Putamen (tissue), 1 donor: Measurements from ENCODE around the gene BAZ1B.
A peak's percentile ranks its signal among the peaks of the same experiment; 100 is the strongest.
"Not testable (repeated sequence)": the region's sequence is repeated elsewhere in the genome, so short reads cannot be mapped to it uniquely, and the experiment has no call there.

Source experiments
- DNase-seq: peaks from one replicate; pipeline ENCODE4 v3.0.0-alpha.2; 2016; ENCODE audit warnings: low spot score

The BAZ1B gene

DNA sequence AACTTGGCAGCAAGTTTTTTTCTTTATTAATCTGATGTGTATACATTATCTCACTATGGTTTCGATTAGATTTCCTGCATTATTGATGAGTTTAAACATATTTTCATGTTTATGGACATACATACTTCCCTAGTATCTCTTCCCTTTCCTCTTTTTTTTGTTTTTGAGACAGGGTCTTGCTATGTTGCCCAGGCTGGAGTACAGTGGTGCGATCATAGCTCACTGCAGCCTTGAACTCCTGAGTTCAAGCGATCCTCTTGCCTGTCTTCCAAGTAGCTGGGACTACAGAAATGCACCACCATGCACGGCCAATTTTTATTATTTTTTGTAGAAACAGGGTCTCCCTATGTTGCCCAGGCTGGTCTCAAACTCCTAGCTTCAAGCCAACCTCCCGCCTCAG, 18.9 kb downstream of the BAZ1B start:
- no peak for DNase-seq

DNA sequence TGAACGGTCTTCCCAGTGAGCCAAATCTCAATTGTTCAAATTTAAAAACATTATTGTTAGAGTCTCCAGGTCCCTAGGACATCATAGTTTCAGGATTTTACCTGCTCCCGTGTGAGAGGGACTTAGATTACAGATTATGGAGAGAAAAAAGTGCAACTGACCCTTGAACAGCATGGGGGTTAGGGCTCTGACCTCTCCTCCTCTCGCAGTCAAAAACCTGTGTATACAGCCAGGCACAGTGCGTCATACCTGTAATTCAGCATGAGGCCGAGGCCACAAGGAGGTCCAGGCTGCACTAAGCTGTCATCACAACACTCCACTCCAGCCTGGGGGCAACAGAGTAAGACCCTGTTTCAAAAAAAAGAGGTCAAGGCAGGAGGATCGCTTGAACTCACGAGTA, 25.5 kb downstream of the BAZ1B start:
- no peak for DNase-seq

DNA sequence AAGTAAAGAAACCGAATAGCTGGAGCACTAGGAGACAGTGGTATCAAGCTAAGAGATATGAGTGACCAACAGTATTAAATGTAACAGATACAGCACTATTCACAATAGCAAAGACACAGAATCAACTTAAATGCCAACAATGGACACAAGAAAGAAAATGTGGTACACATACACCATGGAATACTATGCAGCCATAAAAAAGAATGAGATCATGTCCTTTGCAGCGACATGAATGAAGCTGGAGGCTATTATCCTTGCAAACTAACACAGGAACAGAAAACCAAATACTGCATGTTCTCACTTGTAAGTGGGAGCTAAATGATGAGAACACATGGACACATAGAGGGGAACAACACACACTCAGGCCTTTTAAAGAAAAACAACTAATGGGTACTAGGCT, 26.6 kb downstream of the BAZ1B start:
- DNase-seq, result not testable (repeated sequence)

DNA sequence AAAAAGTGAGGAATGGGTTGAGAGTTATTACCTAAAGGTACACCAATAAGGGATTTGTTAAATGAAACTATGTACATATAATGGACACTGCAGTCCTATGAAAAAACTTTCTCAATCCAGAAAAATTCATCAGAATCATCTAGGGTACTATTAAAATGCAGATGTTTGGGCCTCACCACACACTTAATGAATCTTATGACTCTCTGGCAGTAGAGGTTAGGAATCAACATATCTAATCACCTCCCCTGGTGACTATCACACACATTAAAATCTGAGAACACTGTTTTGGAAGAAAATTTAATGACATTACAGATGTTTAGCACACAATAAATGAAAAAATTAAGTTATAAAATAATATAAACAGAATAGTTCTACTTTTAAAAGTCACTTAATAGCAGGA, 32.1 kb downstream of the BAZ1B start:
- no peak for DNase-seq

DNA sequence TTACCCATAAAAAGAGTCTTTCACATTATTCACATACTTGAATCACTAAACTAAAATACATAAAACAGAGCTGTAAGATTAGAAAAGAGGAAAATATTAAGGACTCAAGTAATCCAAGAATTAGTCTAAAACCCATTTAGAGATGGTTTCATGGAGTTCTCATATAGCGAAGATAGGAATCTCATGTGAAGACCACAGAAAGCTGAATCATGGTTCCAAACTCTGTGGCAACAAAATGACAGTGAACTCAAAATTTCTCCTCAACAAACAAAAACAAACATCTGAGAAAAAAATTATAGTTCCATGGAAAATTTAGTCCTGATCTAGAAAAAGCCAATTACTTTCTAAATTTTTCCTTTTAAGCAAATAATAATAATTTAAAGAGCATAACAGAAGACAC, 34.6 kb downstream of the BAZ1B start:
- DNase-seq, result no peak

DNA sequence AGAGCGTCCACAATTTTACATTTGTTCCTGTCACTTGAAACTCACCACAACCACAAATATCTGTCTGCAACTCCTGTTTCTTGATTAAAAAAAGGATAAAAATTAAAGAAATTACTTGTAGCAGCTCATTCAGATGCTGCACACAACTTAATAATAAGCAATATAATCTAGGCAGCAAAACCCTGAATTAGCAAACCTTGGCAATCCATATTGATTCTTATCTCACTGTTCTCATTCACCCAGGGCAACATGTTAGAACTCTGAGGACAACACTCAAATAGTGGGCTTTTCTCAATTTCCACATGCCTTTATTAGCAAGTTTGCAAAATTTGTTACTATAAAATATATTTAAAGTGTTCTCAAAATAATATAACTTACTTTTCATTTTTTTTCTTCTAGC, 38.9 kb downstream of the BAZ1B start:
- DNase-seq, result no peak

DNA sequence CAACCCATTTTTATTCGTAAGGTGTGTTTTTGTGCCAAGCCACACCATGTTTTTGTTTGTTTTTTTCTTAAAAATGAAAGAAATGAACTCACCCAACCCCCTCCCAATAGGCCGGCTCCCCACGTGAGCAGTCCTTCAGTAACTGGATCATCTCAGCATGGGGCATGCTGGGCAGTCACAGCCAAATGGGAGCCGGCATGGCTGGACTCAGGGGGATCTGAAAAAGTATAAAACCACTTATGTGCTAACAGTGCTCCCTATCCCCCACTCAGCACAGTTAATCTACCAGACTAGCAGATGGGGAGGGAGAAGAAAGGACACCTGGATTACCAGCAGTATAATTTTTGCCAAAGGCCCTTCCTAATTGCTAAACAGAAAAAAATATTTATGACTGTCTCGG, 39.3 kb downstream of the BAZ1B start:
- no peak for DNase-seq

DNA sequence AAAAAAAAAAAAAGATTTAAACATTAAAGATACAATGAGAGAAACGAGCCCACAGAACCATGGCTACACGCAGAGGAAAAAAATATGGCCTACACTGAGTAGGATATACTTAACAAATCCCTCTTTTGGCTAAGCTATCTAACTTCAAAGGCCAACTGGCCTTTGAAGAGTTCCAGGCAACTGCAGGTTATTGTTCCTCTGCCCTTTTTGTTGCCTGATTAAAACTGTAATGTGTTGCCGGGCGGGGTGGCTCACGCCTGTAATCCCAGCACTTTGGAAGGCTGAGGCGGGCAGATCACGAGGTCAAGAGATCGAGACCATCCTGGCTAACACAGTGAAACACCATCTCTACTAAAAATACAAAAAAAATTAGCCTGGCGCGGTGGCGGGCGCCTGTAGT, 40.6 kb downstream of the BAZ1B start:
- not testable (repeated sequence) for DNase-seq

DNA sequence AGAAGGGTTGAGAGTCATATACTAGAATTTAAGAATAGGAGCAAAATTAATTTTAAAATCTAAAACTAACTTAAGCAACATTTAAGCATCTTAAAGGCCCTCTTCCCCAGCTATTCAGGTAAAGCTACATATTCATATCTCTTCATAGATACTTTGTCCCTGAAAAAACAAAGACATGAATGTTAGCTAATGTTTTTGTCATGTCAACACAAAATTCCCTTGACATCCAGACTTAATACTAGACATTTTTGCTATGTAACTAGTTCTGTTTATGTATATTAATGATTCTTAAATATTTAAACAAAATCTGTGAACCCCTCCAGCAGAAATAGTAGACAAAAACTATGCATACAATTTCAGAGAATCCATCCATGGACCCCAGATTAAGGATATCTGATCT, 43.5 kb downstream of the BAZ1B start:
- no peak for DNase-seq

DNA sequence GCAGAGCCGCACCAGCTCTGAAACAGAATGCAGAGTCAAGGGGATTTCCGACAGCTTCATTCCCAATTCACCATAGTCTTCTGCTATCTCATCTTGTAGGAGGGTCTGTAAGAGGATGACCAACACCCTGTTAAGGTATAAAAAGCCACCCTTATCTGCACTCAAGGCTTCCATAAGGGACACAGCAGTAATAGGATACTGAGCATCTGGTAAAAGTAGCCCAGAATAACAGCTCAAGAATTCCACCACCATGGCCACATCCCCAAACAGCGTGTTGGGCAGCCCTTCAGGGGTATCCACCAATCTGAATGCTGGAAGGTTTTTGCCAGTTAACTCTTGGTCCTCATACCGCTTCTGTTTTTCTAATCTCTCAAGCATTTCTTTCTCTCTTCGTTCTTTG, 44.7 kb downstream of the BAZ1B start:
- no peak for DNase-seq

DNA sequence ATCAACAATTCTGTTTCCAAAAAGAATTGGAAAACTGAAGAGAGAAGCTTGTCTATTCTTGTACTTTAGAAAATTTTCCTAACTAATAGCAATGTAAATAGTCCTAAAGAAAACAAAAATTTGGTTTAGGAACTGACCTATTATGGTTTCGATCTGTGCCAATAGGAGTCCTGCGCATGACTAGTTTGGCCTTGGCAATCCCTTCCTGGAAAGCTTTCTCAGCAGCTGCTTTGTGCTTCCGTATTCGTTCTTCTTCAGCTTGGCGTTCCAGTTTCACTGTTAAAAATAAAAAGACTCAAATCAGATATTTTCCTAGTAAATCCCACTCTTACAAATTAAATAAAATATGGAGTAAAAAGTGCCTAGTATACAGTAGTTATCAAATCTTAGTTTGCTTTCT, 51.9 kb downstream of the BAZ1B start:
- DNase-seq, result no peak

DNA sequence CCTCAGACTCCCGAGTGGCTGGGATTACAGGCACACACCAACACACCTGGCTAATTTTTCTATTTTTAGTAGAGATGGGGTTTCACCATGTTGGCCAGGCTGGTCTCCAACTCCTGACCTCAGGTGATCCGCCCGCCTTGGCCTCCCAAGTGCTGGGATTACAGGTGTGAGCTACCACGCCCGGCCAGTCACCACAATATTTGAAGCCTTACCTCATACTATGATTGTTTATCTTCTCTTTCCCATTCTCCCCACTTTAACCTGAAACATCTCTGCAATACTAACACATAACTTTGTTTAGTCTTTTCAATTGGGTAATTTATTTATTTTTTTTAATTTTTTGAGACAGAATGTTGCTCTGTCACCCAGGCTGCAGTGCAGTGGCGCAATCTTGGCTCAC, 55.0 kb downstream of the BAZ1B start:
- not testable (repeated sequence) for DNase-seq

DNA sequence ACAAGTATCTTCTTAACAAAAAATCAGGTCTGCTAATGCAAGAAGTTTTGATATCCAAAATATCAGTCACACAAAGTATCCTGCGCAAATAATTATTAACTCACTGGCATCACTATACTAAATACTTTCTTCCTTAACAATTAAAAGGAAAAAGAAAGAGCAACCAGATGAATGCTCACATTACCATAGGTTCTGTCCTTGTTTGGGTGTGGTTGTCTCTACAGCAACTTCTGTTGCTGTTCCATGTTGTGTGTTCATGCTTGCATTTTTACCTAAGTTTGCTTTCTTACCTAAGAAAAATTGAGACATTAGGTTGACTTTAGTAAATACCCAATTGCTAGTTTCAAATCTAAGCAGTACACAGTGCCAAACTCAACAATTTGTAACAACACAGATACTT, 56.0 kb downstream of the BAZ1B start:
- DNase-seq, result no peak

DNA sequence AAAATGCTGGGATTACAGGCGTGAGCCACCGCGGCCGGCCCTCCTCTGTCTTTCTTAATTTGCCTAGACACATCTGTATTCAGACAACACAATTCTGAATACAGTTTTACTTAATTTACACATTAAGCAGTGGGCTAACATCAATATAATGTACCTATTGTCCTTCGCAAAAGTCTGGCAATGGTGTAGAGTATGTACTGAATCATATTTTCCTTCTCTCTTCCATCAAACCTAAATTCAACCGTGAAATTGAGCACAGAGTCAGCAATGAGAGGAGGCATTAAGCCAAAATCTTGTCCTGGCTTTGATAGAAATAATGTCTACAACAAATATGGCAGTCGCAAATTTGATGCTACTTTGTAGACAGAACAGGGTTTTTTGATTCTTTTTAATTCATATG, 58.1 kb downstream of the BAZ1B start:
- no peak for DNase-seq

DNA sequence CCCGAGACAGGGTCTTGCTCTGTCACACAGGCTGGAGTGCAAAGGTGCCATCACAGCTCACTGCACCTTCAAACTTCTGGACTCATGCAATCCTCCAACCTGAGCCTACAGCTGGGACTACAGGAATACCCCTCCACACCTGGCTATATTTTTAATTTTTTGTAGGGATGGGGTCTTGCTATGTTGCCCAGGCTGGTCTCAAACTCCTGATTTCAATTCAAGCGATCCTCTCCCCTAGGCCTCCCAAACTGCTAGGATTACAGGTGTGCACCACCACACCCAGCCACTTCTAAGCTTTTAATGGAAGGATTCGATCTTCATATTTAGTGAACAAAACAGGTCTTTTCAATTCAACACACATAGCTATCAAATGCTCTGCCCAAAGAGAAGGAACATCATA, 58.8 kb downstream of the BAZ1B start:
- no peak for DNase-seq

DNA sequence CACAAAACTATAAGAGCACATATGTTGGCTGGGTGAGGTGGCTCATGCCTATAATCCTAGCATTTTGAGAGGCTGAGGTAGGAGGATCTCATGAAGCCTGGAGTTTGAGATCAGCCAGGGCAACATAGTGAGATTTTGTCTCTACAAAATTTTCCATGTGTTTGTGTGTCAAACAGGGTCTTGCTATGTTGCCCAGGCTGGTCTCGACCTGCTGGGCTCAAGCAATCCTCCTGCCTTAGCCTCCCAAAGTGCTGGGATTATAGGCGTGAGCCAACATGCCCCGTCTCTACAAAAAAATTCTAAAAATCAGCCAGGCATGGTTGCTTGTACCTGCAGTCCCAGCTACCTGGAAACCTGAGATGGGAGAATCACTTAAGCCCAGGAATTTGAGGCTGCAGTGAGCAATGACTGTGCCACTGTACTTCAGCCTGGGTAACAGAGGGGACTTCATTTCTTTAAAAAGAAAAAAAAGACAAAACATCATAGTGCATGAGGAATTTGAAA, 60.3 kb downstream of the BAZ1B start:
- no peak for DNase-seq

DNA sequence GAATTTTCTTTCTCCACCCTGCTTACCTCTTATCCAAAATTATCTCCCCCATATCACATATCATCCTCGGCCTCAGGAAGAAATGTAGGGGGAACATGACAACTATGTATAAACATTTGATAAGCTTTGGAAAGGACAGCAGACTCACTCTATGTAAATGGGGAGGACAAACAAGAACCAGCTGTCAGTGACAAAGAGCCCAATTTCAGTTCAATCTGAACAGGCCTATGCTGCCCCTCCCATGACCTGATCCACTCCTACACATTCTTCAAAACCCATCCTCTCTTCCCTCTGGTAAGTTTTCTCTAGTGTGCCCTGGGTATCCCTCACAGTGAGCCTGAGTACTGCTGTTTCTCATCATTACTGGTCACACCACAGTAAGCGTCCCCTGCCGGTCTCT, 67.7 kb downstream of the BAZ1B start:
- no peak for DNase-seq

DNA sequence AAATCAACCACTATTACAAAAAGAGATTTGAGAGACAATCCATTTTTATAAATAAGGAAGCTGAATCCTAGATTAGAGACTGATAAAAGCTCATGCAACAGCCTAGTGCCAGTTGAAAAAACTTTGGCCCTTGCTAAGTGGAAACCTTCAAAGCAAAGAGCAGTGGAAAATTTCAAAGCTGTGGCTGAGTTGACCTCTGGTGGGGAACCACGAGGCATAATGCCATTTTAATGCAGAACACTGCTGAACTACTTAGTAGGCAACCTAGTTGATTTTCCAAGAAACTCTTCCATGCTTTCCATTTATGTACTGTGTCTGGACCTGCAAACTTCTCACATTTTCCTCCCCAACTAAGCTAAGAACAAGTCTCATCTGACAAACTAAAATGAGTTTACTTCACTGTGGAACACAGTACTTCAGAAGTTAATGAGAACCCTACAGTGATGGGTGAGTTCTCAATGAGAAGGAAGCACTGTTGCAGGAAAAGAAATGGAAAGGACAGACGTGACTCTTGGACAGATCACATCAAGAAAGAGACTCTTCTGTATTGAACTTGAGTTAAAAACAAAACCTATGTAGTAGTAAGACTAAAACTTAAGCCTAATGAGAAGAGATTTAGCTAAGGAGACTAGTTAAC, 69.0 kb downstream of the BAZ1B start:
- no peak for DNase-seq

DNA sequence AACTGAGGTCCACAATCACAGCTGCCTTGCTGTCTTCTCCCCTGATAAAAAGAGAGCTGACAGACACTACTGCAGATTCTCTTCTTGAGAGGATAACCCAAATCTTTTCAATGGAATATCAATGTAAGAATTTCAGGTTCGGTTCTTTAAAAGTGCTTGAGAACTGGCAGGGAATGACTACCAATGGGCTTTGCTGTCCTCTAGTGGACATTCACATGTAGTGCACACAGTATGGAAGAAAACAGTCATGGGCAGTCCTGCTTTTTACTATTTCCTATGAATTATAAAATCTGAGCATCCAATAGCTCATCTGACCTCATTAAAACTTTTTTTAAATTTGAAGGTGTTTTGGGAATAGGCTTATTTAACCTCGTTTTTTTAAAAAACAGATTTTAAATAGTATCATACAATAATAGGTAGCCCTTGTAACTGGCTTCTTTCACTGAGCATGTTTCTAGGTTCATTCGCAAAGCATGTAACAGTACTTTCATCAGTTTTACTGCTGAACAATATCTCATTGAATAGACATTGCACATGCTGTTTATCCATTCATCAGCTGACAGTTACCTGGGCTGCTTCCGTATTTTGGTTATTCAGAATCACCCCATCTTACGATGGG, 70.2 kb downstream of the BAZ1B start:
- DNase-seq, result peak; percentile 48

DNA sequence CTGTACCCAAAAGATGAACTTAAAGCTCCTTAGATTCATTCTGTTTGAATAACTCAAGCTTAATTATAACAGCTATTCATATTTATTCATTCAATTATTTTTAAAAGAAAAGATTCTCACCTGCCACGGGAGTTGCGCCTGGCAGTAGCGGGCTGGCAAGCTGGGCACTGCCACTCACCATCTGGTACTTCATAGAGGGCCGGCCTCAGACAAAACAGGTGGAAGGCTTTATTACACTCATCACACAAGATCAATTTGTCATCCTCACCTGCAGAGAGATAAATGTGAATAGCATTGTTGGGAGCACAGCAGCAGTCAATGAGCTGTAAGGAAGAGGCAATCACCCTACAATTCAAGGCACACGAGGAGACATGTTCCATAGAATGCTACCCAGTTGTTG, 72.7 kb downstream of the BAZ1B start:
- DNase-seq, result no peak

DNA sequence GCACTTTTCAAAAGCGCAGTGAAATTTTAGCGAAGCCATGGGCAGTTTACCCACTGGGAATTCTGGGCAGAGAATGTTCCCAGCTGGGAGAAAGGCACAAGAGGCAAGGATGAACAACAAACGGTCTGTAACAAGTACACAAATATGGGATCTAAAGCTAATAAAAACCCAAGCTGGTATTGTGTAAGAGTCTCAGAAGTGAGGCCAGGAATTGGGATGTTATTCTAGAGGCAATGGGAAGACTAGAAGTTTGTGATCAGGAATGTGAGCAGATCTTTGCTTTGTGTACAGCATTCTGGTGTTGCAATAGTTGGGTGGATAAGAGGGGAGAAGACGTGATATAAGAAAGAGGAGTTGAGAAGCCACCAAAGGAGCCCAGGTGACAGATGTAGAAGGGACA, 73.5 kb downstream of the BAZ1B start:
- DNase-seq, result no peak

DNA sequence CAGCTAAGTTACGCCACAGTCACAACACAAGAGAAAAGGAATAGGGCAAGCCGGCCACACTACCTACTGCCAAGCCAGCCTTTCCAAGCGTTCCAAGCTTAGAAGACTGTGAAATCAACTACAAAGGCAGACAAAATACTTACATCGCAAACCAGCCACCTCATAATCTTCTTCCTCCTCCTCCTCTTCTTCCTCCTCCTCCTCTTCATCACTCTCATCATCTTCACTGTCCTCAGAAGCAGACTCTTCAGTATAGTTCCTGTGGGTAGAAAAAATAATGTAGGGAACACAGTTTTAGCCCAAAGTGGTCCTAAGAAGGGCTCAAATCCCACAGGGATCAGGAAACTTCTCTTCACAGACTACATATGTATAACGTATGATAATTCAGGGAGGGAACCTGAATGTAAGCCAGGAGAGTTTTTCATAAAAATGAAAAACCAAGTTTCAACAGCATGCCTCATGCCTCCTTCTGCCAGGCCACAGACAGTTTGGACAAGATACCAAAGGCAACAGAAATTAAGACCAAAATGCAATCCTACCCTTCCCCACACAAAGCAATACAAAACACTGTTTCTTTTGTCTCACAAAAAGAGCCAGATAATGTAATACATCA, 74.9 kb downstream of the BAZ1B start:
- no peak for DNase-seq

DNA sequence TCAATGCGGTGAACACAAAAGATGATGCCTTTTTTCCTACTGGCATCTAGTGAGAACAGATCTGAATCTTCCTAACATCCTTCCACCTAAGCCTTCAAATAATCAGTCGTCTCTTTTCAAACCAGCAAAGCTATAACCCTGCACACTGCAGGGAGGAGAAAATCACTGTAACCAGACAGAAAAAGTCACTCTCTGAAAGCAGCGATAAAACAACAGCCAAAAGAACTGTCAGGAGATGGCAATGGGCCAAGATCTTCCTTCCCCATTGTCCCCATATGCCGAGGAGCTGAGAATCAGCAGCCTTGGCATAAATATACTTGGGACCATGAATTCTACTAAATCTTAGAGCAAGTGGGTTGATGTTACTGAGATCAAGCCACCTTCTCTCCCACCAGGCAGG, 75.4 kb downstream of the BAZ1B start:
- no peak for DNase-seq
